ENCODE results near the gene ZNF268. TPM values are rescaled to one million over a fixed set of nuclear protein-coding genes. Genes with fewer than 3 reads are reported as not detected.
A peak's percentile ranks its signal among the peaks of the same experiment; 100 is the strongest.

ZNF268 gene
- total and polyA plus RNA-seq, 2 of the 8 experiments (the other 6 are each of a cell fraction or from before 2014, with no cell fraction given) = 6.3 to 22.3 TPM

DNA sequence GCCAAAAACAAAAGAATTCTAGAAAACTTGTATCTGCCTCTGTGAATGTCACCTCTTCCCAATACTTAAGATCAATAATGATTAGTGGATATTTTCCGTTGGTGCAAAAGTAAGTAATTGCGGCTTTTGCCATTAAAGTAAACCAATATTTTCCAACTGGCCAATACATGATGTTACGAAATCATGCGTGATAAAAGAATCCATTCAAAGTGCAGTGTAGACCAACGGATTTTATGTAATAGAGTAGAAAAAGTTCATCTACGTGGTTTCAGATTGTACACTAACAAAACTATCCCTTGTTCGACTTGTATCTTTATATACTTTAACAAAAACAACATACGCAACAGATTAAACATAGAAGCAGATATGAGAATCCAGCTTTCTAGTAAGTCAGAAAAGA lies 626 bp upstream of the ZNF268 start:
- no peak overlapping the region for H3K4me2 ChIP-seq (ENCODE audit: insufficient read depth in 1 of 2, low read depth in 2 of 2, low read length in 2 of 2)
- DNase-seq (ENCODE audit: low read depth in 1 of 2, low spot score in 2 of 2) (no peak), FAIRE-seq (no peak)
- H4K20me1 ChIP-seq (replicated peaks in 1 of 2; ENCODE audit: control insufficient read depth in 1 of 2, insufficient read depth in 2 of 2, low read length in 2 of 2) = no peaks in the 10 kb centered on the region
- no peak overlapping the region for H2AFZ ChIP-seq (ENCODE audit: low read length)
- H2BK5ac ChIP-seq (ENCODE audit: low read depth, low read length) = no peak overlapping the region
- no peaks in the 10 kb centered on the region for H3K4me1 ChIP-seq (replicated peaks in 1 of 4; ENCODE audit: control insufficient read depth in 3 of 4, insufficient read depth in 4 of 4, low read length in 3 of 4)
- peaks cover 0 to 15% of the 10 kb centered on the region in 2 experiments; a peak in 2 of 4 replicates for H3K79me2 ChIP-seq (ENCODE audit: control insufficient read depth in 1 of 2, insufficient read depth in 2 of 2, low read length in 2 of 2)
- H3K4me3 ChIP-seq (ENCODE audit: extremely low read depth in 1 of 4, insufficient read depth in 2 of 4, low read depth in 3 of 4, low read length in 4 of 4) = peak overlapping the region in 1 of 4 experiments; percentile 32; a peak in 1 of 8 replicates
- no peaks in the 10 kb centered on the region for H3K27me3 ChIP-seq (replicated peaks in 1 of 4; ENCODE audit: control insufficient read depth in 3 of 4, extremely low read depth in 1 of 4, insufficient read depth in 3 of 4, low read length in 3 of 4)
- ChIA-PET CTCF (ENCODE audit: partially characterized antibody) (interaction anchor here (0.7 to 1.8 kb wide), 9 partner anchors 9 to 207 kb away, joined by 3 to 7 read pairs (median 4); no protein-coding TSS in a partner anchor), POLR2A (ENCODE audit: partially characterized antibody) (interaction anchor here (0.7 to 2.6 kb wide), 17 partner anchors 10 to 203 kb away, joined by 3 to 25 read pairs (median 5); partner anchors contain the start of genes ZNF10, ZNF26, ZNF84 and ZNF891)
- no peak overlapping the region for H4K91ac ChIP-seq (replicated peaks; ENCODE audit: insufficient read length, low read length)
- no peak overlapping the region for H2AK5ac ChIP-seq (ENCODE audit: low read depth, low read length)
- no peak overlapping the region for H3K56ac ChIP-seq (replicated peaks; ENCODE audit: insufficient read length, low read depth, low read length)
- H2BK12ac ChIP-seq (ENCODE audit: low read depth, low read length) = no peak overlapping the region
- no peak overlapping the region for H3K23ac ChIP-seq (ENCODE audit: insufficient read length)
- H2BK20ac ChIP-seq (ENCODE audit: low read length) = no peak overlapping the region
- no peak overlapping the region for H2BK120ac ChIP-seq (replicated peaks; ENCODE audit: low read depth, low read length)
- no peak overlapping the region for H4K8ac ChIP-seq (ENCODE audit: extremely low read depth, insufficient read depth, low read length)
- peaks cover 52 to 58% of the 10 kb centered on the region in 2 experiments for H3K9me3 ChIP-seq (ENCODE audit: insufficient read depth in 2 of 2, low read depth in 1 of 2, low read length in 1 of 2)
- H2BK15ac ChIP-seq (ENCODE audit: low read length) = no peak overlapping the region
- H3K4ac ChIP-seq (replicated peaks; ENCODE audit: insufficient read length, low read depth, low read length) = no peak overlapping the region
- H3K27ac ChIP-seq (ENCODE audit: low read depth, low read length) = no peak overlapping the region
- H3K18ac ChIP-seq (ENCODE audit: extremely low read depth, low read length) = no peak overlapping the region
- no peak overlapping the region for H3K14ac ChIP-seq (ENCODE audit: insufficient read length)
- no peaks in the 10 kb centered on the region; the same call in 1 of the 2 replicates for H3K79me1 ChIP-seq (ENCODE audit: low read depth, low read length)
- peaks cover 4% of the 10 kb centered on the region; the same call in 1 of the 2 replicates for H3K23me2 ChIP-seq (ENCODE audit: low read depth, low read length)
- H3K9ac ChIP-seq (replicated peaks in 1 of 4; ENCODE audit: extremely low read depth in 1 of 4, low read depth in 3 of 4, low read length in 3 of 4) = no peak overlapping the region
- 85% methylated on average over 8 of the region's 8 CpGs; no CpG with 5 or more reads in 1 of the 2 experiments for WGBS, 2 experiments (ENCODE audit: extremely low coverage in 1 of 2, insufficient coverage in 1 of 2, insufficient read length in 1 of 2, insufficient replicate concordance in 2 of 2, low coverage in 1 of 2, low lambda C conversion rate in 2 of 2, missing lambda C conversion rate in 1 of 2)
- peaks cover 0 to 33% (median 18%) of the 10 kb centered on the region in 4 experiments; a peak in 6 of 8 replicates for H3K36me3 ChIP-seq (ENCODE audit: control insufficient read depth in 2 of 4, insufficient read depth in 4 of 4, low read length in 3 of 4)
- no peak for TF ChIP-seq HDAC2 (IDR thresholded peaks at IDR 0.05; ENCODE audit: borderline replicate concordance in 1 of 2, low read depth in 2 of 2, low read length in 2 of 2)
- TF ChIP-seq SP1 (IDR thresholded peaks at IDR 0.05; ENCODE audit: low read depth, low read length) = no peak
- no peak overlapping the region for H4K5ac ChIP-seq (ENCODE audit: insufficient read length, low read depth, low read length)

Measured in H1 (cell line).